ENCODE measurements around the gene KMO. TPM values are rescaled to one million over a fixed set of nuclear protein-coding genes. Genes with fewer than 3 reads are reported as not detected.

KMO gene
- total and polyA plus RNA-seq, 2 of the 4 experiments (the other 2 are of a cell fraction) = not detected

- peak overlapping the region; percentile 44; the same call in 1 of the 2 replicates for H3K23ac ChIP-seq (ENCODE audit: low read depth, low read length)
- intact Hi-C loops (cut with micrococcal nuclease) = loop anchor here (2.0 kb wide), 2 partner anchors 24 to 198 kb away; no protein-coding TSS in a partner anchor
- H2AK5ac ChIP-seq (ENCODE audit: low read depth, low read length) = peak overlapping the region; percentile 76; the same call in 1 of the 2 replicates
- H3K9ac ChIP-seq (ENCODE audit: low read depth, low read length) = no peak overlapping the region; the same call in 1 of the 2 replicates
- H2AFZ ChIP-seq (replicated peaks; ENCODE audit: low read length, poor library complexity) = no peak overlapping the region
- peak overlapping the region; percentile 27; the same call in 1 of the 2 replicates for H3K4me3 ChIP-seq (ENCODE audit: insufficient read depth, low read depth, low read length)
- 0 out of 2 replicates have a peak, but pooled peaks cover 6% of the 10 kb centered on the region for H4K20me1 ChIP-seq (ENCODE audit: insufficient read depth, low read length)
- H2BK20ac ChIP-seq (ENCODE audit: low read depth, low read length) = peak overlapping the region; percentile 61
- peaks cover 15 to 35% of the 10 kb centered on the region in 2 experiments for H3K79me1 ChIP-seq (ENCODE audit: low read depth in 1 of 2, low read length in 2 of 2)
- peak overlapping the region; percentile 38 for H2AK9ac ChIP-seq (replicated peaks; ENCODE audit: low read depth, low read length, poor library complexity)
- H2BK5ac ChIP-seq (ENCODE audit: low read depth, low read length, poor library complexity, severe bottlenecking) = peak overlapping the region; percentile 74
- H2BK120ac ChIP-seq (ENCODE audit: low read depth, low read length) = peak overlapping the region; percentile 75
- ChIA-PET CTCF (interaction anchor here (0.8 to 1.3 kb wide), 2 partner anchors 26 to 360 kb away, joined by 3 to 4 read pairs; no protein-coding TSS in a partner anchor), POLR2A (ENCODE audit: unreplicated experiment) (no interaction called here)
- peak overlapping the region in 1 of 2 experiments; percentile 49; a peak in 1 of 4 replicates for H4K8ac ChIP-seq (ENCODE audit: low read depth in 2 of 2, low read length in 2 of 2)
- TF ChIP-seq NFE2L2 (IDR thresholded peaks at IDR 0.05; ENCODE audit: low read depth, low read length) = no peak
- no peak for TF ChIP-seq USF2 (IDR thresholded peaks at IDR 0.05; ENCODE audit: low read depth, low read length)
- TF ChIP-seq RCOR1 (IDR thresholded peaks at IDR 0.05; ENCODE audit: insufficient replicate concordance, low read length) = no peak
- TF ChIP-seq CEBPB (IDR thresholded peaks at IDR 0.05; ENCODE audit: low read depth, low read length) = no peak
- no peak for TF ChIP-seq MAZ (IDR thresholded peaks at IDR 0.05; ENCODE audit: borderline replicate concordance, low read depth, low read length)
- no peak for TF ChIP-seq RFX5 (IDR thresholded peaks at IDR 0.05; ENCODE audit: low read depth, low read length)
- TF ChIP-seq BHLHE40 (IDR thresholded peaks at IDR 0.05; ENCODE audit: low read depth, low read length) = no peak
- no peak for TF ChIP-seq SMC3 (IDR thresholded peaks at IDR 0.05; ENCODE audit: low read depth, low read length)
- no peak for TF ChIP-seq FOS (IDR thresholded peaks at IDR 0.05; ENCODE audit: low read depth, low read length)
- TF ChIP-seq MXI1 (IDR thresholded peaks at IDR 0.05; ENCODE audit: borderline replicate concordance, low read depth, low read length) = no peak
- TF ChIP-seq ELK1 (IDR thresholded peaks at IDR 0.05; ENCODE audit: borderline replicate concordance, low read depth, low read length) = no peak
- TF ChIP-seq RAD21 (IDR thresholded peaks at IDR 0.05; ENCODE audit: low read length) = no peak
- peak overlapping the region; percentile 85; the same call in 1 of the 2 replicates for H4K5ac ChIP-seq (ENCODE audit: low read depth, low read length)
- DNase-seq (peak; percentile 25), ATAC-seq (ENCODE audit: low read depth) (no peak)
- peak overlapping the region; percentile 94 for H3K18ac ChIP-seq (ENCODE audit: low read depth, low read length)
- peak overlapping the region; percentile 81; the same call in 1 of the 2 replicates for H3K27ac ChIP-seq (ENCODE audit: insufficient read depth, low read length)
- peak overlapping the region; percentile 67 for H4K91ac ChIP-seq (ENCODE audit: insufficient read depth, low read depth, low read length)
- H3K4me1 ChIP-seq (ENCODE audit: control insufficient read depth, insufficient read depth, low read length) = peaks cover 12% of the 10 kb centered on the region
- H3K9me3 ChIP-seq (ENCODE audit: control insufficient read depth, insufficient read depth, low read length) = no peaks in the 10 kb centered on the region
- BruUV-seq (replicated peaks) = no TSS peak
- no peaks in the 10 kb centered on the region for H3K27me3 ChIP-seq (ENCODE audit: control insufficient read depth, insufficient read depth, low read length)
- H3K14ac ChIP-seq (replicated peaks; ENCODE audit: low read depth, low read length) = 0 out of 2 replicates have a peak overlapping the region, but pooled peaks have one; percentile 53
- peaks cover 11% of the 10 kb centered on the region for H3K9me1 ChIP-seq (ENCODE audit: insufficient read depth, low read length)
- H3K4me2 ChIP-seq (ENCODE audit: low read depth, low read length) = peak overlapping the region; percentile 88
- H3K36me3 ChIP-seq (ENCODE audit: control insufficient read depth, insufficient read depth, low read length) = peaks cover 2% of the 10 kb centered on the region; the same call in 1 of the 2 replicates
- peak overlapping the region; percentile 53; the same call in 1 of the 3 replicates for H2BK15ac ChIP-seq (ENCODE audit: low read depth, low read length)
- in situ Hi-C loops (cut with MboI; ENCODE audit: low sequenced_read_pairs) = no loop called here
- dilution Hi-C loops (cut with HindIII; ENCODE audit: low sequenced_read_pairs, unreplicated experiment) = no loop called here
- H3K4ac ChIP-seq (ENCODE audit: low read depth, low read length) = peak overlapping the region; percentile 73
- no peak overlapping the region; the same call in 1 of the 2 replicates for H3K56ac ChIP-seq (ENCODE audit: extremely low read depth, insufficient read depth, low read length)
Observed at GRCh38 chr1:241637046-241637590, 104.9 kb downstream of the KMO start.

Data from IMR-90 (cell line).